RCC 7860 (cell line): ENCODE results near the gene GALNT14.

Experiments used
- DNase-seq: peaks from one replicate; pipeline ENCODE4 v3.0.0-alpha.2; 2015; ENCODE audit warnings: low spot score
- FAIRE-seq: peaks from 2 replicates; lab custom pipeline; 2012; peaks lifted over from hg19 to GRCh38; lab: Jason Lieb, UNC

GALNT14 gene

GRCh38 chr2:30865243-30865642 is 273.0 kb downstream of the GALNT14 start:
- no peak for DNase-seq

GRCh38 chr2:30862054-30862651 is 276.1 kb downstream of the GALNT14 start:
- FAIRE-seq (peak; percentile 65), DNase-seq (peak; percentile 59)

More at GRCh38 chr2:30865243-30865642, 273.0 kb downstream of the GALNT14 start:
- no peak for FAIRE-seq

- no peak for FAIRE-seq
These were observed 277.5 kb downstream of the GALNT14 start for GRCh38 chr2:30860726-30861125.

More at GRCh38 chr2:30860726-30861125, 277.5 kb downstream of the GALNT14 start:
- no peak for DNase-seq
